KMS-11 (cell line): ENCODE data around the gene OAS1.

ENCODE experiments used
- H2AFZ ChIP-seq: fragments of 200-600 bp; sonication (generic); 2 replicates; pipeline ENCODE4 v1.6.1; 2016; ENCODE audit warnings: antibody characterized with exemption, mixed run types, low read depth
- H3K27ac ChIP-seq: fragments of 200-600 bp; sonication (generic); 2 replicates; pipeline ENCODE4 v1.6.1; 2016; ENCODE audit warnings: mild to moderate bottlenecking, mixed run types
- H3K27me3 ChIP-seq: fragments of 200-600 bp; sonication (generic); 2 replicates; pipeline ENCODE4 v1.6.1; 2017; ENCODE audit warnings: mild to moderate bottlenecking, low read depth, mixed run types, moderate library complexity; ENCODE audit not compliant: insufficient read depth
- H3K36me3 ChIP-seq: fragments of 200-600 bp; sonication (generic); 2 replicates; pipeline ENCODE4 v1.6.1; 2017; ENCODE audit warnings: mild to moderate bottlenecking, mixed run types; ENCODE audit not compliant: insufficient read depth
- H3K4me1 ChIP-seq: fragments of 200-600 bp; sonication (generic); 2 replicates; pipeline ENCODE4 v1.6.1; 2016; ENCODE audit warnings: mild to moderate bottlenecking, low read depth, mixed run types; ENCODE audit not compliant: poor library complexity, severe bottlenecking
- H3K4me2 ChIP-seq: fragments of 200-600 bp; sonication (generic); 2 replicates; pipeline ENCODE4 v1.7.0; 2016; ENCODE audit warnings: mild to moderate bottlenecking, mixed run types
- H3K4me3 ChIP-seq: fragments of 200-600 bp; sonication (generic); IDR thresholded peaks from 2 replicates; pipeline ENCODE4 v1.6.1; 2017; ENCODE audit warnings: low read depth, low read length, mixed read lengths; ENCODE audit not compliant: insufficient read depth
- H3K79me2 ChIP-seq: fragments of 200-600 bp; sonication (generic); 2 replicates; pipeline ENCODE4 v1.6.1; 2016; ENCODE audit warnings: low read depth, mixed run types; ENCODE audit not compliant: insufficient read depth
- H3K9ac ChIP-seq: fragments of 200-600 bp; sonication (generic); 2 replicates; pipeline ENCODE4 v1.6.1; 2016; ENCODE audit warnings: mild to moderate bottlenecking, mixed run types
- H4K20me1 ChIP-seq: fragments of 200-600 bp; sonication (generic); 2 replicates; pipeline ENCODE4 v1.6.1; 2016; ENCODE audit warnings: mild to moderate bottlenecking, mixed run types; ENCODE audit not compliant: insufficient read depth
- CTCF ChIP-seq: fragments of 200-600 bp; sonication (generic); conservative IDR thresholded peaks from 2 replicates; pipeline ENCODE4 v1.6.1; 2017; ENCODE audit warnings: low read depth, mild to moderate bottlenecking, antibody characterized with exemption, low read length, moderate library complexity, mixed read lengths

The OAS1 gene

GRCh38 chr12:112891093-112892024 is 15.4 kb upstream of the OAS1 start:
- Histone ChIP-seq H3K4me2 (no peak overlapping the region), H3K9ac (no peak overlapping the region), H3K79me2 (no peaks in the 10 kb centered on the region), H4K20me1 (no peaks in the 10 kb centered on the region), H3K36me3 (no peaks in the 10 kb centered on the region), H3K27ac (no peak overlapping the region), H3K4me1 (peaks cover 9% of the 10 kb centered on the region), H3K4me3 (no peak overlapping the region), H2AFZ (no peak overlapping the region), H3K27me3 (no peaks in the 10 kb centered on the region)
- no peak for TF ChIP-seq CTCF

GRCh38 chr12:112892856-112893255 is 13.9 kb upstream of the OAS1 start:
- H3K4me1 ChIP-seq: peaks cover 9% of the 10 kb centered on the region
- H3K4me3 ChIP-seq: no peak overlapping the region
- H4K20me1 ChIP-seq: no peaks in the 10 kb centered on the region
- H3K27ac ChIP-seq: no peak overlapping the region
- TF ChIP-seq CTCF: no peak
- no peaks in the 10 kb centered on the region for H3K27me3 ChIP-seq
- no peak overlapping the region for H3K9ac ChIP-seq
- no peak overlapping the region for H2AFZ ChIP-seq
- no peaks in the 10 kb centered on the region for H3K36me3 ChIP-seq
- H3K79me2 ChIP-seq: no peaks in the 10 kb centered on the region
- H3K4me2 ChIP-seq: no peak overlapping the region

- no peaks in the 10 kb centered on the region for H3K36me3 ChIP-seq
- H3K9ac ChIP-seq: no peak overlapping the region
- H3K4me3 ChIP-seq: no peak overlapping the region
- H3K4me1 ChIP-seq: peaks cover 9% of the 10 kb centered on the region
- no peak overlapping the region for H3K27ac ChIP-seq
- no peak overlapping the region for H2AFZ ChIP-seq
- no peaks in the 10 kb centered on the region for H3K27me3 ChIP-seq
- H4K20me1 ChIP-seq: no peaks in the 10 kb centered on the region
- no peaks in the 10 kb centered on the region for H3K79me2 ChIP-seq
- no peak overlapping the region for H3K4me2 ChIP-seq
- TF ChIP-seq CTCF: no peak
These were observed 12.6 kb upstream of the OAS1 start for GRCh38 chr12:112894128-112894527.

- no peaks in the 10 kb centered on the region for H3K36me3 ChIP-seq
- H3K79me2 ChIP-seq: no peaks in the 10 kb centered on the region
- no peaks in the 10 kb centered on the region for H4K20me1 ChIP-seq
- no peaks in the 10 kb centered on the region for H3K27me3 ChIP-seq
- H3K9ac ChIP-seq: no peak overlapping the region
- H3K4me1 ChIP-seq: peaks cover 20% of the 10 kb centered on the region
- H3K27ac ChIP-seq: no peak overlapping the region
- no peak overlapping the region for H2AFZ ChIP-seq
- TF ChIP-seq CTCF: no peak
- H3K4me2 ChIP-seq: no peak overlapping the region
- H3K4me3 ChIP-seq: no peak overlapping the region
These were observed 8.4 kb upstream of the OAS1 start for GRCh38 chr12:112898380-112898779.
